Glutamatergic neuron (in vitro differentiated cells): Measurements from ENCODE around the gene ZFYVE28. TPM values are rescaled to one million over a fixed set of nuclear protein-coding genes. Genes with fewer than 3 reads are reported as not detected.

Experiments
- DNase-seq: peaks from one replicate; pipeline ENCODE4 v3.0.0; 2022
- H3K27ac Mint-ChIP-seq: one replicate; pipeline ENCODE4 v1.8.0; 2020; ENCODE audit warnings: mild to moderate bottlenecking, mixed read lengths, inconsistent platforms; ENCODE audit not compliant: unreplicated experiment
- H3K27me3 Mint-ChIP-seq: one replicate; pipeline ENCODE4 v1.8.0; 2020; ENCODE audit warnings: mild to moderate bottlenecking, moderate library complexity, mixed read lengths, inconsistent platforms; ENCODE audit not compliant: unreplicated experiment
- H3K36me3 Mint-ChIP-seq: one replicate; pipeline ENCODE4 v1.8.0; 2020; ENCODE audit warnings: mild to moderate bottlenecking, mixed read lengths, inconsistent platforms; ENCODE audit not compliant: unreplicated experiment
- H3K4me1 Mint-ChIP-seq: one replicate; pipeline ENCODE4 v1.8.0; 2020; ENCODE audit warnings: mild to moderate bottlenecking, low read depth, mixed read lengths, inconsistent platforms; ENCODE audit not compliant: unreplicated experiment
- H3K4me3 Mint-ChIP-seq: one replicate; pipeline ENCODE4 v1.8.0; 2020; ENCODE audit warnings: mild to moderate bottlenecking, mixed read lengths, inconsistent platforms; ENCODE audit not compliant: unreplicated experiment
- H3K9me3 Mint-ChIP-seq: one replicate; pipeline ENCODE4 v1.8.0; 2020; ENCODE audit warnings: mild to moderate bottlenecking, moderate library complexity, mixed read lengths, inconsistent platforms; ENCODE audit not compliant: unreplicated experiment
- total RNA-seq: library from RNA; stranded (reverse); fragmentation: NEBNext Ultra II Directional; extraction: Animal tissue kit (Norgen Biotek cat#: 25700); gene quantifications from one replicate; pipeline ENCODE4 v1.2.1, GENCODE V29; 2021; ENCODE audit not compliant: unreplicated experiment
- TF ChIP-seq, protein P1 (sequence below): fragments of 200-600 bp; sonication (generic); IDR thresholded peaks from one replicate; pipeline ENCODE4 v1.5.0; 2021; ENCODE audit not compliant: partially characterized antibody, unreplicated experiment

Gene ZFYVE28
- total RNA-seq, 1 donor from 2014 or later, result 4.8 TPM

GRCh38 chr4:2397596-2398379, 20.7 kb downstream of the ZFYVE28 start:
- no peaks in the 10 kb centered on the region for H3K36me3 Mint-ChIP-seq
- no peak for DNase-seq
- H3K27me3 Mint-ChIP-seq, result peaks cover 4% of the 10 kb centered on the region
- TF ChIP-seq, protein P1, sequence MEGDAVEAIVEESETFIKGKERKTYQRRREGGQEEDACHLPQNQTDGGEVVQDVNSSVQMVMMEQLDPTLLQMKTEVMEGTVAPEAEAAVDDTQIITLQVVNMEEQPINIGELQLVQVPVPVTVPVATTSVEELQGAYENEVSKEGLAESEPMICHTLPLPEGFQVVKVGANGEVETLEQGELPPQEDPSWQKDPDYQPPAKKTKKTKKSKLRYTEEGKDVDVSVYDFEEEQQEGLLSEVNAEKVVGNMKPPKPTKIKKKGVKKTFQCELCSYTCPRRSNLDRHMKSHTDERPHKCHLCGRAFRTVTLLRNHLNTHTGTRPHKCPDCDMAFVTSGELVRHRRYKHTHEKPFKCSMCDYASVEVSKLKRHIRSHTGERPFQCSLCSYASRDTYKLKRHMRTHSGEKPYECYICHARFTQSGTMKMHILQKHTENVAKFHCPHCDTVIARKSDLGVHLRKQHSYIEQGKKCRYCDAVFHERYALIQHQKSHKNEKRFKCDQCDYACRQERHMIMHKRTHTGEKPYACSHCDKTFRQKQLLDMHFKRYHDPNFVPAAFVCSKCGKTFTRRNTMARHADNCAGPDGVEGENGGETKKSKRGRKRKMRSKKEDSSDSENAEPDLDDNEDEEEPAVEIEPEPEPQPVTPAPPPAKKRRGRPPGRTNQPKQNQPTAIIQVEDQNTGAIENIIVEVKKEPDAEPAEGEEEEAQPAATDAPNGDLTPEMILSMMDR, result no peak
- H3K4me1 Mint-ChIP-seq, result peaks cover 16% of the 10 kb centered on the region
- H3K4me3 Mint-ChIP-seq, result no peak overlapping the region
- H3K27ac Mint-ChIP-seq, result no peak overlapping the region
- peaks cover 12% of the 10 kb centered on the region for H3K9me3 Mint-ChIP-seq

- TF ChIP-seq, protein P1, result no peak
- no peaks in the 10 kb centered on the region for H3K36me3 Mint-ChIP-seq
- peaks cover 4% of the 10 kb centered on the region for H3K27me3 Mint-ChIP-seq
- no peak overlapping the region for H3K4me3 Mint-ChIP-seq
- H3K9me3 Mint-ChIP-seq, result peaks cover 12% of the 10 kb centered on the region
- no peak for DNase-seq
- peaks cover 16% of the 10 kb centered on the region for H3K4me1 Mint-ChIP-seq
- H3K27ac Mint-ChIP-seq, result no peak overlapping the region
These were observed 21.6 kb downstream of the ZFYVE28 start for GRCh38 chr4:2396781-2397368.

DNA sequence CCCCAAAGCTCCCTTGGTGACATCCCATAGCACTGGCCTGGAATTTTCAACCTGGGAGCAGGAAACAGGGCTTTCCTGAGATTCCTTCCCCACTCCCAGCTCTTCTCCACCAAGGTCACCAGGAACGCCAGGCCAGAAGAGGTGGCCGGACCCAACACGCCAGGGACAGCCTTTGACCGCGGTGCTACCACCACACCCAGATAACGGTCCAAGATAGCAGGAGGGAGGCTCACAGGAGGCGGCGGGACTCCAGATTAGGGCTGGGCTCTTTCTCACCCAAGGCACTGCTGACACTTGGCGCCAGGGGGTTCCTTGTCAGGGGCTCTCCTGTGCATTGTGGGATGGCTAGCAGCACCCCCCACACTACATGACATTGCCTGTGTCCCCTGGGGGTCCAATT, 22.9 kb downstream of the ZFYVE28 start:
- Mint-ChIP-seq H3K4me3 (no peak overlapping the region), H3K9me3 (peaks cover 9% of the 10 kb centered on the region), H3K27ac (no peak overlapping the region), H3K36me3 (no peaks in the 10 kb centered on the region), H3K4me1 (peaks cover 21% of the 10 kb centered on the region), H3K27me3 (peaks cover 4% of the 10 kb centered on the region)
- DNase-seq, result no peak
- TF ChIP-seq, protein P1, result no peak

DNA sequence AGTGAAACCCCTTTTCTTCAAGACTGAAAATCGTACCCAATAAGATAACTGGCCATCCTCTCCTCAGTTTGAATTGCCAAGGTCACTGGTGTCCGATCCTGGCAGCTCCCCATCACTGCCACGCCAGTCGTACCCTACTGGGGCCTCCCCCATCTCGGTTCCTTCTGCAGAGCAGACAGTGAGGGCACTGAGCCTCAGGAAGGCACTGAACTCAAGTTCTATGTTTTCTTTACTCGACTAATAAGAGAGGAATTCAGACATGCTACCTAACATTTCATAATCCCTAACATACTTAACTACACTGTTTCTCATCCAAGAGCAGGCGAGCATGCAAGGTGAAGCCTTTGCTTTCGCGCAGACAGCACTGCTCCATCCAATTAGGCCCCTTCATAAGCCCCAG, 23.4 kb downstream of the ZFYVE28 start:
- Mint-ChIP-seq H3K9me3 (peaks cover 9% of the 10 kb centered on the region), H3K27ac (no peak overlapping the region), H3K36me3 (no peaks in the 10 kb centered on the region), H3K4me1 (peaks cover 24% of the 10 kb centered on the region), H3K4me3 (no peak overlapping the region), H3K27me3 (peaks cover 4% of the 10 kb centered on the region)
- TF ChIP-seq, protein P1, result no peak
- DNase-seq, result no peak

DNA sequence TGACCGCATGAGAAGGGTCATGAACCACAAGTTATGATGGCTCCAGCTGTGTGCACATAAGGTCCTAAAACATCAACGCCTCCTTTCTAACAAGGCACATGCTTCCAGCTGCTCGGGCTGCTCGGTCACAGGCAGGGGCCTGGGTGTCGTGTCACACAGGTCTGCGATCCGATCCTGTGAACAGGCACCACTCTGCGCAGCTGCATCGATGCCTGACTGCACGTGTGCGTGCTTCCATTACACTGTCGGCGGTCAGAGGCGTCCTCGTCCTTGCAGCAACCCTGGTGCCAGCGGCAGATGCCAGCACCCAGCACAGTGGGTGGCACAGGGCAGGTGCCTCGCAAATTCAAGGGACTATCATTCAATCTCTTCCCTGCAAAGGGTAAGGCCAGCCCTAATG, 23.9 kb downstream of the ZFYVE28 start:
- H3K9me3 Mint-ChIP-seq, result peaks cover 9% of the 10 kb centered on the region
- H3K4me1 Mint-ChIP-seq, result peaks cover 24% of the 10 kb centered on the region
- H3K4me3 Mint-ChIP-seq, result no peak overlapping the region
- TF ChIP-seq, protein P1, result no peak
- no peaks in the 10 kb centered on the region for H3K36me3 Mint-ChIP-seq
- no peak for DNase-seq
- peaks cover 4% of the 10 kb centered on the region for H3K27me3 Mint-ChIP-seq
- H3K27ac Mint-ChIP-seq, result no peak overlapping the region
